ENCODE data around the gene CALHM2. TPM values are rescaled to one million over a fixed set of nuclear protein-coding genes. Genes with fewer than 3 reads are reported as not detected.

The CALHM2 gene
- polyA plus RNA-seq, 1 of the 3 experiments (the other 2 are of a cell fraction): 0.10 TPM

GRCh38 chr10:103475437-103475836 is 23.3 kb upstream of the CALHM2 start:
- CTCF ChIA-PET: interaction anchor here (1.0 to 4.0 kb wide), 5 partner anchors 10 to 59 kb away, joined by 3 to 34 read pairs (median 4); no protein-coding TSS in a partner anchor

More at GRCh38 chr10:103475437-103475836, 23.3 kb upstream of the CALHM2 start:
- H3K4me3 ChIP-seq (ENCODE audit: low read depth in 2 of 2, low read length in 1 of 2): no peak overlapping the region
- peaks cover 0 to 4% of the 10 kb centered on the region in 2 experiments; a peak in 1 of 4 replicates for H3K4me1 ChIP-seq (ENCODE audit: control insufficient read depth in 1 of 2, insufficient read depth in 2 of 2, low read depth in 1 of 2, low read length in 1 of 2)
- no peak overlapping the region for H3K27ac ChIP-seq (ENCODE audit: low read depth in 2 of 2, low read length in 1 of 2)
- H3K36me3 ChIP-seq (replicated peaks in 1 of 2; ENCODE audit: control insufficient read depth in 1 of 2, insufficient read depth in 2 of 2, low read length in 1 of 2): no peaks in the 10 kb centered on the region
- no peak overlapping the region for H3K9ac ChIP-seq
- TF ChIP-seq POLR2AphosphoS5 (IDR thresholded peaks at IDR 0.05; ENCODE audit: low read depth, low read length) (no peak), RAD21 (IDR thresholded peaks at IDR 0.05; ENCODE audit: low read length) (no peak), USF1 (IDR thresholded peaks at IDR 0.05; ENCODE audit: borderline replicate concordance, low read depth) (no peak), RCOR1 (IDR thresholded peaks at IDR 0.05; ENCODE audit: low read length) (no peak), TCF12 (IDR thresholded peaks at IDR 0.05) (no peak), MAX (IDR thresholded peaks at IDR 0.05; ENCODE audit: low read depth) (no peak), ZBTB33 (IDR thresholded peaks at IDR 0.05; ENCODE audit: borderline replicate concordance, low read depth) (no peak), FOXJ3 (CRISPR knock-in tag; IDR thresholded peaks at IDR 0.05) (no peak), FOXM1 (IDR thresholded peaks at IDR 0.05; ENCODE audit: low read depth) (no peak), NFIC (IDR thresholded peaks at IDR 0.05; ENCODE audit: borderline replicate concordance) (no peak), EP300 (IDR thresholded peaks at IDR 0.05; ENCODE audit: borderline replicate concordance in 1 of 2, low read depth in 1 of 2, low read length in 1 of 2) (no peak), JUND (IDR thresholded peaks at IDR 0.05) (no peak), FOSL2 (IDR thresholded peaks at IDR 0.05; ENCODE audit: borderline replicate concordance, low read depth) (no peak), SIN3A (IDR thresholded peaks at IDR 0.05; ENCODE audit: borderline replicate concordance, low read depth, low read length) (no peak), USF2 (IDR thresholded peaks at IDR 0.05; ENCODE audit: borderline replicate concordance, low read depth, low read length) (no peak), CHD2 (IDR thresholded peaks at IDR 0.05; ENCODE audit: low read length, partially characterized antibody) (no peak), YY1 (IDR thresholded peaks at IDR 0.05; ENCODE audit: low read depth) (no peak), PBX3 (IDR thresholded peaks at IDR 0.05) (no peak), GATA2 (CRISPR knock-in tag; IDR thresholded peaks at IDR 0.05) (no peak), GABPA (IDR thresholded peaks at IDR 0.05; ENCODE audit: low read depth) (no peak)
- no peaks in the 10 kb centered on the region for H3F3A ChIP-seq (replicated peaks; ENCODE audit: insufficient read depth)
- WGBS (ENCODE audit: low lambda C conversion rate): 62% methylated on average over 2 of the region's 4 CpGs
- no peaks in the 10 kb centered on the region for H4K20me1 ChIP-seq (ENCODE audit: insufficient read depth)
- POLR2A ChIA-PET: interaction anchor here (0.6 kb wide), 1 partner anchor 117 kb away, joined by 3 read pairs; no protein-coding TSS in a partner anchor
- H3K9me2 ChIP-seq: no peaks in the 10 kb centered on the region
- H3K4me2 ChIP-seq: no peak overlapping the region
- H3K9me3 ChIP-seq: no peaks in the 10 kb centered on the region
- H2AFZ ChIP-seq (ENCODE audit: low read depth): no peak overlapping the region
- H3K27me3 ChIP-seq (ENCODE audit: insufficient read depth): no peaks in the 10 kb centered on the region
- no peaks in the 10 kb centered on the region for H3K79me2 ChIP-seq (ENCODE audit: insufficient read depth)
- DNase-seq: no peak
